ENCODE results near the gene MROH2B. TPM values are rescaled to one million over a fixed set of nuclear protein-coding genes. Genes with fewer than 3 reads are reported as not detected.

The MROH2B gene
- total RNA-seq (not detected), polyA plus RNA-seq (not detected)

DNA sequence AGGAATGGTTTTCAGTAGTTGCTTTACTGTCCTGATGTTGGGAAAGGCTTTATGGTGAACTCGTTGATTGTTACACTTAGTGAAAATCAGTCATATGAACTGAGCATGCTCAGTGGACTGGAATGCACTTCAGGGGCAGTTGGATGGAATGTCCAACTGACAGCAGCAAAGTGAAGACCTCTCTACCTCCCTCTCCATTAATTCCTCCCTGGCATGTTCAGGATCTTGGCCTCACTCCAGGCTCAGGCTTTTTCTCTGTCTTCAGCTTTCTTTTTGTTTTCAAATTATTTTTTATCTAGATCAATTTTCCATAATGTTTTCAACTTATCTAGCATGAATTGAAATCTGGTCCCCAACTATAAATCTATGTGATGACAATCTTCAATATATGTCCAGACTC is at the start of gene MROH2B:
Gene MROH2B, minus strand, starts transcription at position 101 of the 400 bp plus-strand sequence. CDS start 490 bp downstream, outside the sequence.
- Histone ChIP-seq H3K4me3 (ENCODE audit: low read depth, low read length) (no peak within 1 kb of the TSS), H3K36me3 (ENCODE audit: control insufficient read depth, insufficient read depth, low read length) (no peaks in the 10 kb centered on the region), H3K9me3 (ENCODE audit: control insufficient read depth in 2 of 2, low read length in 2 of 2) (no peaks in the 10 kb centered on the region), H3K4me1 (ENCODE audit: control insufficient read depth, insufficient read depth, low read length, poor library complexity, severe bottlenecking) (no peaks in the 10 kb centered on the region), H3K27me3 (ENCODE audit: control insufficient read depth, insufficient read depth, low read length) (no peaks in the 10 kb centered on the region), H3K27ac (ENCODE audit: insufficient read depth, low read length, poor library complexity, severe bottlenecking) (no peak within 1 kb of the TSS)
- no peaks in the 10 kb centered on the region for H3K36me3 Mint-ChIP-seq
- ATAC-seq (ENCODE audit: low read depth in 2 of 2): no peak
- H3K4me1 Mint-ChIP-seq: no peaks in the 10 kb centered on the region
- DNase-seq: no peak
- no peak within 1 kb of the TSS for H3K4me3 Mint-ChIP-seq
- no peaks in the 10 kb centered on the region for H3K27me3 Mint-ChIP-seq
- peaks cover 0 to 4% (median 0%) of the 10 kb centered on the region in 7 donors for H3K9me3 Mint-ChIP-seq
- no peak within 1 kb of the TSS for H3K27ac Mint-ChIP-seq

DNA sequence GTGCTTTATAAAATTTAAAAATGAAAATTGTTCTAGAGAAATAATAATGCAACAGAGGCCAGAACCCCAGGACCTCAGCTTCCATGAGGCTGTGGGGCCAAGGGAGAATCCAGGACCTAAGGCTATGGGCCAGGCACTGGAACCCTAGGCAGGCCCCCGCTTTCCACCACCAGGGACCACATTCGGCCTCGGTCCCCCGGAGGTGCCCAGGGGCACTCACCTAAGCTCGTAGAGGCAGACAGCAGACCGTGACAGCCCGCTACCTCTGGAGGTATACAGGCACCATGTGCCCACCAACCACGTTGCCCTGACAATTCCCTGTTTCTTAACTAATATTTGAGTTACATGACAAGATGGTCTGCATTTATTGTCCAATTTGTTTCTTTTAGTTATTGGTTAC is 49.5 kb upstream of the MROH2B start:
- H3K36me3 ChIP-seq (ENCODE audit: control insufficient read depth, insufficient read depth, low read length): no peaks in the 10 kb centered on the region
- H3K9me3 Mint-ChIP-seq: peaks cover 0 to 5% (median 2%) of the 10 kb centered on the region in 7 donors
- no peak overlapping the region for H3K27ac Mint-ChIP-seq
- H3K4me3 Mint-ChIP-seq: no peak overlapping the region
- no peak overlapping the region for H3K4me3 ChIP-seq (ENCODE audit: low read depth, low read length)
- H3K4me1 Mint-ChIP-seq: no peaks in the 10 kb centered on the region
- H3K4me1 ChIP-seq (ENCODE audit: control insufficient read depth, insufficient read depth, low read length, poor library complexity, severe bottlenecking): no peaks in the 10 kb centered on the region
- H3K9me3 ChIP-seq (ENCODE audit: control insufficient read depth in 2 of 2, low read length in 2 of 2): no peaks in the 10 kb centered on the region
- ATAC-seq (ENCODE audit: low read depth in 2 of 2) (no peak), DNase-seq (no peak)
- no peaks in the 10 kb centered on the region for H3K27me3 Mint-ChIP-seq
- no peaks in the 10 kb centered on the region for H3K27me3 ChIP-seq (ENCODE audit: control insufficient read depth, insufficient read depth, low read length)
- no peak overlapping the region for H3K27ac ChIP-seq (ENCODE audit: insufficient read depth, low read length, poor library complexity, severe bottlenecking)
- H3K36me3 Mint-ChIP-seq: no peaks in the 10 kb centered on the region

DNA sequence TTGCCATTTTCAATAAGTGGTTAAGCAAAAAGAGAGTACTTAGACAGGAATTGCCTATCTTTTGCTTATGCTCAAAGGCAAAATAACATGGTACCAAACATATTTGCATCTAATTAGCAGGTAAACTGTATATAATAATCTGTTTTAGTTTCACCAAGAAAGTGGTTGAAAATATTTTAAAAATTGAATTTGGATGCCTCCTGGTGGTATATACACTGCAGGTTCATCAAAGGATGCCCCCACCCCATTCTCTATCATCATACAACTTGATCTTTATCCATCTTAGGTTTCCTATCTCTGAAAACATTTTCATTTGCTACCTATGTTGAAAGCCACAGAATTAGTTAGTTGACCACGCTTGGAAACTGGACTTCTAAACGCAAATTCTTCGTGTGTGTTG is 47.0 kb upstream of the MROH2B start:
- no peak overlapping the region for H3K27ac ChIP-seq (ENCODE audit: insufficient read depth, low read length, poor library complexity, severe bottlenecking)
- no peak overlapping the region for H3K4me3 ChIP-seq (ENCODE audit: low read depth, low read length)
- Mint-ChIP-seq H3K27ac (no peak overlapping the region), H3K4me3 (no peak overlapping the region), H3K4me1 (no peaks in the 10 kb centered on the region), H3K9me3 (peaks cover 0 to 5% (median 2%) of the 10 kb centered on the region in 7 donors), H3K27me3 (no peaks in the 10 kb centered on the region), H3K36me3 (no peaks in the 10 kb centered on the region)
- no peaks in the 10 kb centered on the region for H3K4me1 ChIP-seq (ENCODE audit: control insufficient read depth, insufficient read depth, low read length, poor library complexity, severe bottlenecking)
- H3K36me3 ChIP-seq (ENCODE audit: control insufficient read depth, insufficient read depth, low read length): no peaks in the 10 kb centered on the region
- H3K9me3 ChIP-seq (ENCODE audit: control insufficient read depth in 2 of 2, low read length in 2 of 2): no peaks in the 10 kb centered on the region
- no peaks in the 10 kb centered on the region for H3K27me3 ChIP-seq (ENCODE audit: control insufficient read depth, insufficient read depth, low read length)
- ATAC-seq (ENCODE audit: low read depth in 2 of 2) (no peak), DNase-seq (no peak)

DNA sequence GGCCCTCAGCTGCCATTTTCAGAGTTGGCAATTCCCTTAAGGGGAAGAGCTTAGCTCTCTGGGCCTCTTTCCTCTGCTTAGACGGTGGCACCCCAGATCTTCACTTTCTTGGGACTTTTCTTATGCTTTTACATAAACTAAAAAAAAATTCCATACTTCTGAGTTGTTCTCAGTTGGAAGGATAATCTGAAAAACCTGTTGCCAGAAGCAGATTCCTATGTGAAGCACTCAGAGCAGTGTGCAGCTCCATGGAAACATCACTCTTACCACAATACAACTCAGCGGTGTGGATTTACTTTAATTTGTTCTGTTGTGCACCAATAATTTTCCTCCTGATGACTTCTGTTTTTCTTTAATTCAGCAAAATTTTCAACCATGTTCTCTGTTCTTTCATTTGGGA is 44.1 kb upstream of the MROH2B start:
- H3K4me3 Mint-ChIP-seq: no peak overlapping the region
- no peaks in the 10 kb centered on the region for H3K4me1 ChIP-seq (ENCODE audit: control insufficient read depth, insufficient read depth, low read length, poor library complexity, severe bottlenecking)
- H3K9me3 Mint-ChIP-seq: peaks cover 0 to 5% (median 1%) of the 10 kb centered on the region in 7 donors
- no peak overlapping the region for H3K4me3 ChIP-seq (ENCODE audit: low read depth, low read length)
- no peaks in the 10 kb centered on the region for H3K36me3 ChIP-seq (ENCODE audit: control insufficient read depth, insufficient read depth, low read length)
- DNase-seq (no peak), ATAC-seq (ENCODE audit: low read depth in 2 of 2) (no peak)
- no peaks in the 10 kb centered on the region for H3K36me3 Mint-ChIP-seq
- no peaks in the 10 kb centered on the region for H3K4me1 Mint-ChIP-seq
- H3K27me3 ChIP-seq (ENCODE audit: control insufficient read depth, insufficient read depth, low read length): no peaks in the 10 kb centered on the region
- H3K9me3 ChIP-seq (ENCODE audit: control insufficient read depth in 2 of 2, low read length in 2 of 2): no peaks in the 10 kb centered on the region
- peak overlapping the region in 1 of 3 donors; percentile 27 for H3K27ac Mint-ChIP-seq
- H3K27me3 Mint-ChIP-seq: no peaks in the 10 kb centered on the region
- no peak overlapping the region for H3K27ac ChIP-seq (ENCODE audit: insufficient read depth, low read length, poor library complexity, severe bottlenecking)

DNA sequence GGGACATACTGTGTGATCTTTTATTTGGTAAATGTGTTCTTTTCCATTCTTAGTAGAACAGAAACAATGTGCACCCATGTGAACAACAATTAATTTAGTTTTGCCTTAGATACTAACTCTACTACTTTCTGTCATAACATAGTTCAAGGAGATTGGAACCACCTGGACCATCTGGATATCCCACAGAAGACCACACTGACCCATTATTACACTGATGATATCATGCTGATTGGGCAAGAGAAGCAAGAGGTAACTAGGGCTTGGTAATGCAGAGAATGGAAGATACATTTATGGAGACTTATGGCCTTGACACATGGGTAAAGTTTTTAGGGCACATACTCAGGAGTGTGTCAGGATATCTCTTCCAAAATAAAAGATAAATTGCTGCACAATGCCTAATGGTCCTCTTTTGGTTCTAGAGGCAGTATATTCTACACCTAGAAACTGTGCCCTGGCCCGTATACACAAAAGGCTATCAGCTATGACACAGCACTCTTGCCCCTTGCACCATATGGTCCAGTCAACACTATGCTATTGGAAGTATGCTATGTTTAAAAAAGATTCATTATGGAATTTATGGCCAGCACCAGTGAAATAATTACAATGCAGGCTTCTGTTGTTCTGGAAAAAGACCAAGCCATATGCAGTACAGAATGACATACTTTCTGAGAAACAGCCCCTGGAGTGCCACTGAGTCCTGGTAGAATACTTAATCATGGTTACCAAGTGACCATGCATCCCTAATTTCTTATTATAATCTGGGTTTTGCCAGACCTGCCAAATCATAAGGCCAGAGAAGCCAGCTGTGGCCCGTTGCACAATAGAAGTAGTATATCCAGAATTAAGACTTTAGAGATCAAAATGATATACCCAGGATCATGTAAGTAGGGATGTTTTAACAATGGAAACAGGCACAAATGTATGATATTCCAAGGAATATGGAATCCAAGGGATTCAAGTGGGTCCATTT is 41.6 kb upstream of the MROH2B start:
- Mint-ChIP-seq H3K9me3 (peaks cover 0 to 5% (median 3%) of the 10 kb centered on the region in 7 donors), H3K27ac (no peak overlapping the region), H3K36me3 (no peaks in the 10 kb centered on the region), H3K4me1 (no peaks in the 10 kb centered on the region), H3K4me3 (no peak overlapping the region), H3K27me3 (no peaks in the 10 kb centered on the region)
- ATAC-seq (ENCODE audit: low read depth in 2 of 2) (no peak), DNase-seq (no peak)
- Histone ChIP-seq H3K36me3 (ENCODE audit: control insufficient read depth, insufficient read depth, low read length) (no peaks in the 10 kb centered on the region), H3K27me3 (ENCODE audit: control insufficient read depth, insufficient read depth, low read length) (no peaks in the 10 kb centered on the region), H3K4me3 (ENCODE audit: low read depth, low read length) (no peak overlapping the region), H3K27ac (ENCODE audit: insufficient read depth, low read length, poor library complexity, severe bottlenecking) (no peak overlapping the region), H3K4me1 (ENCODE audit: control insufficient read depth, insufficient read depth, low read length, poor library complexity, severe bottlenecking) (no peaks in the 10 kb centered on the region), H3K9me3 (ENCODE audit: control insufficient read depth in 2 of 2, low read length in 2 of 2) (no peaks in the 10 kb centered on the region)

DNA sequence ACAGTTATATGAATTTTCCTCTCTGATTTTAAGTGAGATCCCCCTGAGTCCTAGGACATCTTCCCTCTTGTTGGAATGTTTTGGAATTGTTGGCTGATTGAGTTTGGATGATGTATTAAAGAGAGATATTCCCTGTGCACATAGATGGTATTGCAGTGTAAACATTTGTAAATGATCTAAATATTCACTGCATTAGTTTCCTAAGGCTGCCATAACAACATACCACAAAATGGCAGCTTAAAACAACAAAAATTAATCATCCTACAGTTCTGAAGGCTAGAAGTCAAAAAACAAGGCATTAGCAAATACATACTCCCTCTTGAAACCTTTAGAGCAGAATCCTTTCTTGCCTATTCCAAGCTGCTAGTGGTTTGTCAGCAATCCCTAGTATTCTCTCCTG is 38.0 kb upstream of the MROH2B start:
- no peaks in the 10 kb centered on the region for H3K27me3 Mint-ChIP-seq
- H3K27ac Mint-ChIP-seq: no peak overlapping the region
- H3K4me3 ChIP-seq (ENCODE audit: low read depth, low read length): no peak overlapping the region
- no peaks in the 10 kb centered on the region for H3K27me3 ChIP-seq (ENCODE audit: control insufficient read depth, insufficient read depth, low read length)
- ATAC-seq (ENCODE audit: low read depth in 2 of 2) (no peak), DNase-seq (no peak)
- H3K36me3 ChIP-seq (ENCODE audit: control insufficient read depth, insufficient read depth, low read length): no peaks in the 10 kb centered on the region
- H3K4me1 Mint-ChIP-seq: no peaks in the 10 kb centered on the region
- H3K9me3 ChIP-seq (ENCODE audit: control insufficient read depth in 2 of 2, low read length in 2 of 2): no peaks in the 10 kb centered on the region
- H3K4me3 Mint-ChIP-seq: no peak overlapping the region
- H3K27ac ChIP-seq (ENCODE audit: insufficient read depth, low read length, poor library complexity, severe bottlenecking): no peak overlapping the region
- no peaks in the 10 kb centered on the region for H3K36me3 Mint-ChIP-seq
- no peaks in the 10 kb centered on the region for H3K4me1 ChIP-seq (ENCODE audit: control insufficient read depth, insufficient read depth, low read length, poor library complexity, severe bottlenecking)
- peaks cover 0 to 5% (median 3%) of the 10 kb centered on the region in 7 donors for H3K9me3 Mint-ChIP-seq

DNA sequence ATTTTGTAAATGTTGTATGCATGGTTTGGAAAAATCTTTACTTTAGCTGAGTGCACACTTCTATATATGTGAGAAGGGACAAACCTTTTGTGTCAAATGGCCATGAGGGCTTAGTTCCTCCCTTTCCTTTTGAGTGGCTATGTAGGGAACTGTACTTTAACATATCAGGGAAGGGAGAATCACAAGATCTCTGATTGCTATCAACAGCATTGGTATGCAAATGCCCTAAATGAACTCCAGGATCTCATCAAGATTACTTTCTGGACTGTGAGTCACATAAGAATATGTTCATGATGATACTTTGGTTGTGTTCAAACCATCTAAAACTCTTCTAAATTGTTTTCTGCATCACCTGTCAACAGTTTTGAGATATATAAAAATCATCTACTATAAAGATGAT is 31.2 kb upstream of the MROH2B start:
- no peak overlapping the region for H3K27ac ChIP-seq (ENCODE audit: insufficient read depth, low read length, poor library complexity, severe bottlenecking)
- no peak overlapping the region for H3K27ac Mint-ChIP-seq
- no peaks in the 10 kb centered on the region for H3K4me1 ChIP-seq (ENCODE audit: control insufficient read depth, insufficient read depth, low read length, poor library complexity, severe bottlenecking)
- DNase-seq (no peak), ATAC-seq (ENCODE audit: low read depth in 2 of 2) (no peak)
- H3K4me1 Mint-ChIP-seq: no peaks in the 10 kb centered on the region
- H3K9me3 Mint-ChIP-seq: peaks cover 0 to 1% (median 0%) of the 10 kb centered on the region in 7 donors
- no peaks in the 10 kb centered on the region for H3K36me3 Mint-ChIP-seq
- no peaks in the 10 kb centered on the region for H3K27me3 ChIP-seq (ENCODE audit: control insufficient read depth, insufficient read depth, low read length)
- no peaks in the 10 kb centered on the region for H3K9me3 ChIP-seq (ENCODE audit: control insufficient read depth in 2 of 2, low read length in 2 of 2)
- no peak overlapping the region for H3K4me3 Mint-ChIP-seq
- no peaks in the 10 kb centered on the region for H3K36me3 ChIP-seq (ENCODE audit: control insufficient read depth, insufficient read depth, low read length)
- H3K4me3 ChIP-seq (ENCODE audit: low read depth, low read length): no peak overlapping the region
- H3K27me3 Mint-ChIP-seq: no peaks in the 10 kb centered on the region

DNA sequence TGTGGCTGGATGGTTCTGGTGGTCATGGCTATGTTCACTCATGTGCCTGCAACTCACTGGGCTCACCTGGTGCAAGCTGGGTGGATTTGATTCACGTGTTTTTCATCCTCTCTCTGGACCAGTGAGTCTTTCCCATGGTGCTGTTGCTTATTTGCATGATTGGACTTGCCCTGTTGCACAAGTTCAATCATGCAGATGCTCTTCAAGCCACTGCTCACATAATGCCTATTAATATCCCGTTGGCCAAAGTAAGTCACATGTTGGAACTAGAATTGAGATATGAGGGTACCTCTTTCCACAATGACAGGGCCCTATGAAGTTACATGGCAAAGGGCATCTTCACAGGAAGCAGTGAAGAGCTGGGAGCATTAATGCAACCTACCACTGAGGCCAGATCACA is 26.5 kb upstream of the MROH2B start:
- H3K4me3 Mint-ChIP-seq: no peak overlapping the region
- no peaks in the 10 kb centered on the region for H3K27me3 ChIP-seq (ENCODE audit: control insufficient read depth, insufficient read depth, low read length)
- H3K9me3 ChIP-seq (ENCODE audit: control insufficient read depth in 2 of 2, low read length in 2 of 2): no peaks in the 10 kb centered on the region
- H3K27ac Mint-ChIP-seq: no peak overlapping the region
- no peak for DNase-seq
- ATAC-seq (ENCODE audit: low read depth in 2 of 2): no peak
- H3K9me3 Mint-ChIP-seq: peaks cover 0 to 2% (median 0%) of the 10 kb centered on the region in 7 donors
- H3K4me1 Mint-ChIP-seq: no peaks in the 10 kb centered on the region
- no peaks in the 10 kb centered on the region for H3K4me1 ChIP-seq (ENCODE audit: control insufficient read depth, insufficient read depth, low read length, poor library complexity, severe bottlenecking)
- no peaks in the 10 kb centered on the region for H3K36me3 Mint-ChIP-seq
- H3K4me3 ChIP-seq (ENCODE audit: low read depth, low read length): no peak overlapping the region
- H3K27ac ChIP-seq (ENCODE audit: insufficient read depth, low read length, poor library complexity, severe bottlenecking): no peak overlapping the region
- H3K27me3 Mint-ChIP-seq: no peaks in the 10 kb centered on the region
- no peaks in the 10 kb centered on the region for H3K36me3 ChIP-seq (ENCODE audit: control insufficient read depth, insufficient read depth, low read length)
